ENCODE results near the gene DBNDD1. TPM values are rescaled to one million over a fixed set of nuclear protein-coding genes. Genes with fewer than 3 reads are reported as not detected.

DBNDD1 gene
- polyA plus RNA-seq, 1 of the 3 experiments (the other 2 are of a cell fraction), result 27.9 TPM

GRCh38 chr16:89964201-89964600 is 55.1 kb downstream of the DBNDD1 start (continued):
- no peak for TF ChIP-seq USF2 (IDR thresholded peaks at IDR 0.05; ENCODE audit: borderline replicate concordance, low read depth, low read length)
- no peak for TF ChIP-seq MXI1 (IDR thresholded peaks at IDR 0.05; ENCODE audit: low read depth, low read length)
- no peak for TF ChIP-seq JUND (IDR thresholded peaks at IDR 0.05)
- TF ChIP-seq RFX5 (IDR thresholded peaks at IDR 0.05; ENCODE audit: low read length), result no peak
- TF ChIP-seq EP300 (IDR thresholded peaks at IDR 0.05; ENCODE audit: borderline replicate concordance in 1 of 2, low read depth in 1 of 2, low read length in 1 of 2), result no peak
- TF ChIP-seq MEF2A (IDR thresholded peaks at IDR 0.05; ENCODE audit: borderline replicate concordance, low read depth), result no peak
- TF ChIP-seq FOSL2 (IDR thresholded peaks at IDR 0.05; ENCODE audit: borderline replicate concordance, low read depth), result no peak

- no peak for DNase-seq
- Histone ChIP-seq H3K4me2 (no peak overlapping the region), H3K9me2 (no peaks in the 10 kb centered on the region), H3K4me3 (ENCODE audit: low read depth in 2 of 2, low read length in 1 of 2) (no peak overlapping the region), H4K20me1 (ENCODE audit: insufficient read depth) (no peaks in the 10 kb centered on the region), H3K4me1 (ENCODE audit: control insufficient read depth in 1 of 2, insufficient read depth in 2 of 2, low read depth in 1 of 2, low read length in 1 of 2) (peaks cover 0 to 6% of the 10 kb centered on the region in 2 experiments; a peak in 1 of 4 replicates), H3K9ac (no peak overlapping the region), H3K9me3 (no peaks in the 10 kb centered on the region), H3K36me3 (replicated peaks in 1 of 2; ENCODE audit: control insufficient read depth in 1 of 2, insufficient read depth in 2 of 2, low read length in 1 of 2) (peaks cover 0 to 24% of the 10 kb centered on the region in 2 experiments), H3F3A (replicated peaks; ENCODE audit: insufficient read depth) (peaks cover 4% of the 10 kb centered on the region), H3K27ac (ENCODE audit: low read depth in 2 of 2, low read length in 1 of 2) (no peak overlapping the region), H3K79me2 (ENCODE audit: insufficient read depth) (no peaks in the 10 kb centered on the region), H2AFZ (ENCODE audit: low read depth) (no peak overlapping the region), H3K27me3 (ENCODE audit: insufficient read depth) (no peaks in the 10 kb centered on the region)
- ChIA-PET POLR2A (interaction anchor here (0.8 kb wide), 1 partner anchor 13 kb away, joined by 3 read pairs; no protein-coding TSS in a partner anchor), CTCF (interaction anchor here (1.1 kb wide), 1 partner anchor 103 kb away, joined by 3 read pairs; no protein-coding TSS in a partner anchor)
- no peak for TF ChIP-seq GABPA (IDR thresholded peaks at IDR 0.05; ENCODE audit: low read depth)
- no peak for TF ChIP-seq MXI1 (IDR thresholded peaks at IDR 0.05; ENCODE audit: low read depth, low read length)
- TF ChIP-seq TCF12 (IDR thresholded peaks at IDR 0.05), result no peak
- 92% methylated on average over 20 of the region's 26 CpGs for WGBS (ENCODE audit: low lambda C conversion rate)
These were observed 56.3 kb downstream of the DBNDD1 start for GRCh38 chr16:89962754-89963498.

GRCh38 chr16:89961920-89962319 is 57.3 kb downstream of the DBNDD1 start:
- H3K27ac ChIP-seq (ENCODE audit: low read depth in 2 of 2, low read length in 1 of 2), result no peak overlapping the region
- peaks cover 4% of the 10 kb centered on the region for H3F3A ChIP-seq (replicated peaks; ENCODE audit: insufficient read depth)
- H3K9ac ChIP-seq, result no peak overlapping the region
- CTCF ChIA-PET, result interaction anchor here (1.1 kb wide), 1 partner anchor 102 kb away, joined by 3 read pairs; no protein-coding TSS in a partner anchor
- no peaks in the 10 kb centered on the region for H4K20me1 ChIP-seq (ENCODE audit: insufficient read depth)
- WGBS (ENCODE audit: low lambda C conversion rate), result 96% methylated on average over 8 of the region's 23 CpGs
- no peak overlapping the region for H2AFZ ChIP-seq (ENCODE audit: low read depth)
- no peak overlapping the region for H3K4me2 ChIP-seq
- no peak overlapping the region for H3K4me3 ChIP-seq (ENCODE audit: low read depth in 2 of 2, low read length in 1 of 2)
- POLR2A ChIA-PET, result no interaction called here
- H3K27me3 ChIP-seq (ENCODE audit: insufficient read depth), result no peaks in the 10 kb centered on the region
- peaks cover 0 to 6% of the 10 kb centered on the region in 2 experiments; a peak in 1 of 4 replicates for H3K4me1 ChIP-seq (ENCODE audit: control insufficient read depth in 1 of 2, insufficient read depth in 2 of 2, low read depth in 1 of 2, low read length in 1 of 2)
- no peaks in the 10 kb centered on the region for H3K79me2 ChIP-seq (ENCODE audit: insufficient read depth)
- H3K9me3 ChIP-seq, result no peaks in the 10 kb centered on the region
- DNase-seq, result no peak
- H3K36me3 ChIP-seq (replicated peaks in 1 of 2; ENCODE audit: control insufficient read depth in 1 of 2, insufficient read depth in 2 of 2, low read length in 1 of 2), result peaks cover 0 to 28% of the 10 kb centered on the region in 2 experiments
- H3K9me2 ChIP-seq, result no peaks in the 10 kb centered on the region
- TF ChIP-seq PBX3 (IDR thresholded peaks at IDR 0.05) (no peak), GABPA (IDR thresholded peaks at IDR 0.05; ENCODE audit: low read depth) (no peak), IRF3 (IDR thresholded peaks at IDR 0.05; ENCODE audit: low read depth, low read length) (no peak), SMC3 (IDR thresholded peaks at IDR 0.05; ENCODE audit: low read depth, low read length) (no peak), REST (IDR thresholded peaks at IDR 0.05; ENCODE audit: low read depth, low read length) (no peak), MEF2A (IDR thresholded peaks at IDR 0.05; ENCODE audit: borderline replicate concordance, low read depth) (no peak), YY1 (IDR thresholded peaks at IDR 0.05; ENCODE audit: low read depth) (no peak), FOXM1 (IDR thresholded peaks at IDR 0.05; ENCODE audit: low read depth) (no peak)

Data from SK-N-SH (cell line).